ENCODE results near the gene ZNF536.

ZNF536 gene

GRCh38 chr19:30522341-30522740 lies 150.2 kb downstream of the ZNF536 start:
- TF ChIP-seq CTCF (IDR thresholded peaks at IDR 0.05; ENCODE audit: extremely low read depth, missing control alignments) = no peak
- DNase-seq (ENCODE audit: low spot score) = no peak

DNA sequence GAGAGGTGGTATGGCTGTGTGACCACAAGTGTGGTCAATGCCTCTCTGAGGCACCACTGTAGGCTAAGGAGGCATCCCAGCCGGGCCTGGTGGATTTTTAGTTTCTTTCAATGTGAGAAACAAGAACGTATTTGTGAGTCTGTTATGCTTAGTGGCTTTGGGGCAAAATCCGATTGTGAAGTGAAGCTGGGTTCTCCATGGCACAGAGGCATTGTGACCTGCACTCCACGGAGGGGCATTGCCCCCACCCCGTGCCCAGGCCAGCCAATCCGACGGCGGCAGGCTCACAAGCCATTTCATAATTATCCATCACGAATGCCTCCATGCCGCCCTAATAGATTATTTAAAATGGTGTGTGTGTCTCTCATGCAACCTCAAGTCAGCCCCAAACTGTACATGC lies 151.6 kb downstream of the ZNF536 start:
- DNase-seq (ENCODE audit: low spot score) = no peak
- TF ChIP-seq CTCF (IDR thresholded peaks at IDR 0.05; ENCODE audit: extremely low read depth, missing control alignments) = no peak

- no peak for TF ChIP-seq CTCF (IDR thresholded peaks at IDR 0.05; ENCODE audit: extremely low read depth, missing control alignments)
- DNase-seq (ENCODE audit: low spot score) = no peak
These were observed 153.2 kb downstream of the ZNF536 start for GRCh38 chr19:30525383-30525782.

- DNase-seq (ENCODE audit: low spot score) = no peak
- TF ChIP-seq CTCF (IDR thresholded peaks at IDR 0.05; ENCODE audit: extremely low read depth, missing control alignments) = no peak
These were observed 156.7 kb downstream of the ZNF536 start for GRCh38 chr19:30528919-30529318.

DNA sequence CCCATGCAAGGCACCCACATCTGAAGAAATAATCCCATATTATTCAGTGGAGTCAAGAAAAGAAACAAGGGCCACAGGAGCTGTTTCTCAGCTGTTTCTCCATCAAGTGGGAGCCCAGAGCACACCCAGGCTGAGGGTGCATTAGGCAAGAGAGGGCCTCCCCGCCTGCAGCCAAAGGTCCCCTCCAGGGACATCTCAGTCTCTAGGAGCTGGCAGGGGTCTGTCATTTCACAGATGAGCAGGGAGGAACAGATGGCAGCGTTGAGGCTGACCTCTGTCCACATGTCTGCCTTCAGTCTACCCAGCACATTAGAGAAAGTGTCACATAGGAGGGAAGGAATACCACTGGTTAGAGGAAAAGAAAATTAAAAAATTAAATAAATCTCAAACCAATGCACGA lies 157.7 kb downstream of the ZNF536 start:
- no peak for TF ChIP-seq CTCF (IDR thresholded peaks at IDR 0.05; ENCODE audit: extremely low read depth, missing control alignments)
- no peak for DNase-seq (ENCODE audit: low spot score)

- no peak for DNase-seq (ENCODE audit: low spot score)
- TF ChIP-seq CTCF (IDR thresholded peaks at IDR 0.05; ENCODE audit: extremely low read depth, missing control alignments) = no peak
These were observed 158.6 kb downstream of the ZNF536 start for GRCh38 chr19:30530751-30531150.

- no peak for DNase-seq (ENCODE audit: low spot score)
- no peak for TF ChIP-seq CTCF (IDR thresholded peaks at IDR 0.05; ENCODE audit: extremely low read depth, missing control alignments)
These were observed 162.8 kb downstream of the ZNF536 start for GRCh38 chr19:30535011-30535410.

All from GM20000 (cell line).